ENCODE results near the gene DTX1. TPM values are rescaled to one million over a fixed set of nuclear protein-coding genes. Genes with fewer than 3 reads are reported as not detected.

Gene DTX1
- total RNA-seq, 1 donor from 2014 or later, result 0.16 TPM

DNA sequence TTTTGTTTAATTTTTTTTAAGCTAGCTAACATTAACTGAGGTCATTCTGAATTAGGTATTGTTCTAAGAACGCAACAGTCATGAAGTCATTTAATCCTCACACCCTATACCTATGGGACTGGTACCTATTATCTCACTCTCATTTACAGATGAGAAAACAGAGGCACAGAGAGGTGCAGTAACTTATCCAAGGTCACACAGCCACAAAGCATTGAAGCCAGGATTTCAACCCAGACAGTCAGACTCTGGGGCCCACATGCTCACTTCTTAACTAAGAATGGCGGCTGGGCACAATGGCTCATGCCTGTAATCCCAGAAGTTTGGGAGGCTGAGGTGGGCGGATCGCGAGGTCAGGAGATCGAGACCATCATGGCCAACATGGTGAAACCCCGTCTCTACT lies 15.0 kb upstream of the DTX1 start:
- no peak overlapping the region for H3K27ac Mint-ChIP-seq
- no peaks in the 10 kb centered on the region for H3K4me1 Mint-ChIP-seq (ENCODE audit: low read depth)
- H3K4me3 Mint-ChIP-seq (ENCODE audit: low read depth), result no peak overlapping the region
- peaks cover 7% of the 10 kb centered on the region for H3K27me3 Mint-ChIP-seq (ENCODE audit: low read depth)
- DNase-seq (ENCODE audit: low spot score), result no peak
- no peaks in the 10 kb centered on the region for H3K9me3 Mint-ChIP-seq
- intact Hi-C loops (cut with micrococcal nuclease), result no loop called here
- H3K36me3 Mint-ChIP-seq (ENCODE audit: low read depth), result no peaks in the 10 kb centered on the region

DNA sequence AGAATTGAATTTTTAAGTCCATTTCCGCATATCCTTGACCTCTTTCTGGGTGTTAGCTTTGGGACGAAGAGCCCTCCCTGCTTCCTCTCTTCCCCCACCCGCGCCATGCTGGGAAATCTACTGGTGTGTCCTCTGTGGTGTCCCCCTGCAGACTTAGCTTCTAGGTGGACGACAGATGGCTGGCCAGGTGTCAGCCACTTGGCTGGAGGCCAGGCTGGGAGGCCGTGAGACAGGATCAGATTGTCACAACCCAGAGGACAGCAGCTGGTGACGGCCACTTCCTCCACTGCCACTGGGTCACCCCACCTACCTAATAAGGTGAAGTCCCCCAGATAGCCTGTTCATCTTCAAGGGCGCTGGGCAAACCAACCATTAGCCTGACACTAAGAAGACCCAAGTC lies 13.3 kb upstream of the DTX1 start:
- no peak overlapping the region for H3K4me3 Mint-ChIP-seq (ENCODE audit: low read depth)
- DNase-seq (ENCODE audit: low spot score), result no peak
- no peak overlapping the region for H3K27ac Mint-ChIP-seq
- H3K36me3 Mint-ChIP-seq (ENCODE audit: low read depth), result no peaks in the 10 kb centered on the region
- no peaks in the 10 kb centered on the region for H3K4me1 Mint-ChIP-seq (ENCODE audit: low read depth)
- no peaks in the 10 kb centered on the region for H3K9me3 Mint-ChIP-seq
- peaks cover 10% of the 10 kb centered on the region for H3K27me3 Mint-ChIP-seq (ENCODE audit: low read depth)
- intact Hi-C loops (cut with micrococcal nuclease), result no loop called here

DNA sequence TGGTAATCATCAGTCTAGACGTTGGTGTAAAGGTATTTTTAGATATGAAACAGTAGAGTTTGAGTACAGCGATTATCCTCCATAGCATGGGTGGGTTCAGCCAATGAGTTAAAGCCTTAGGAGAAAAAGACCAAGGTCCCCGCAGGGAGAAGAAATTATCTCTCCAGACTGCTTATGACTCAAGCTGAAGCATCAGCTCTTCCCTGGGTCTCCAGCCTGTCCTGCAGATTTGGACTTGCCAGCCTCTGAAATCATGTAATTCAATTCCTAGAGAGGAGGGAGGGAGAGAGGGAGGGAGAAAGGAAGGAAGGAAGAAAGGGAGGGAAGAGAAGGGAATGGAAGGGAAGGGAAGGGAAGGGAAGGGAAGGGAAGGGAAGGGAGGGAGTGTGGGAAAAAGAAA lies 12.0 kb upstream of the DTX1 start:
- Mint-ChIP-seq H3K9me3 (no peaks in the 10 kb centered on the region), H3K27me3 (ENCODE audit: low read depth) (peaks cover 10% of the 10 kb centered on the region), H3K4me3 (ENCODE audit: low read depth) (no peak overlapping the region), H3K36me3 (ENCODE audit: low read depth) (no peaks in the 10 kb centered on the region), H3K27ac (no peak overlapping the region), H3K4me1 (ENCODE audit: low read depth) (no peaks in the 10 kb centered on the region)
- no peak for DNase-seq (ENCODE audit: low spot score)
- intact Hi-C loops (cut with micrococcal nuclease), result no loop called here

DNA sequence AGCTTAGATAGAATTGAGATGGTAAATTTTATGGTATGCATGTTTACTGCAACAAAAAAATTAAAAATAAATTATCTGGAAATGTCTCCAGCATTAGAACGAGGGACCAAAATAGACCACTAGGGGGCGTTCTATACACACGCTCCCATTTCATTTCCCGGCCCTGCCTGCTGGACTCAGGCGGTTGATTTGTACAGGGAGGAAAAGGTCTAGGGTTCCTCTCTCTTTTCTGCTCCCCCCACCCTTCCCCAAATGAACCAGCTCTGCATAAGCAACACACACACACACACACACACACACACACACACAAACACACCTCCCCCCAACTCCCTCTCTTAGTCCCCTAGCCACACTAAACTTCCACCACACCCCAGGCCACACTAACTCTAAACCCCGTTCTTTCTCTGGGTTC lies 7.8 kb upstream of the DTX1 start:
- no peaks in the 10 kb centered on the region for H3K4me1 Mint-ChIP-seq (ENCODE audit: low read depth)
- peaks cover 14% of the 10 kb centered on the region for H3K27me3 Mint-ChIP-seq (ENCODE audit: low read depth)
- H3K9me3 Mint-ChIP-seq, result no peaks in the 10 kb centered on the region
- no peak overlapping the region for H3K4me3 Mint-ChIP-seq (ENCODE audit: low read depth)
- peak; percentile 24 for DNase-seq (ENCODE audit: low spot score)
- no peaks in the 10 kb centered on the region for H3K36me3 Mint-ChIP-seq (ENCODE audit: low read depth)
- intact Hi-C loops (cut with micrococcal nuclease), result loop anchor here (1.0 to 2.0 kb wide), 3 partner anchors 50 to 126 kb away; no protein-coding TSS in a partner anchor
- no peak overlapping the region for H3K27ac Mint-ChIP-seq

DNA sequence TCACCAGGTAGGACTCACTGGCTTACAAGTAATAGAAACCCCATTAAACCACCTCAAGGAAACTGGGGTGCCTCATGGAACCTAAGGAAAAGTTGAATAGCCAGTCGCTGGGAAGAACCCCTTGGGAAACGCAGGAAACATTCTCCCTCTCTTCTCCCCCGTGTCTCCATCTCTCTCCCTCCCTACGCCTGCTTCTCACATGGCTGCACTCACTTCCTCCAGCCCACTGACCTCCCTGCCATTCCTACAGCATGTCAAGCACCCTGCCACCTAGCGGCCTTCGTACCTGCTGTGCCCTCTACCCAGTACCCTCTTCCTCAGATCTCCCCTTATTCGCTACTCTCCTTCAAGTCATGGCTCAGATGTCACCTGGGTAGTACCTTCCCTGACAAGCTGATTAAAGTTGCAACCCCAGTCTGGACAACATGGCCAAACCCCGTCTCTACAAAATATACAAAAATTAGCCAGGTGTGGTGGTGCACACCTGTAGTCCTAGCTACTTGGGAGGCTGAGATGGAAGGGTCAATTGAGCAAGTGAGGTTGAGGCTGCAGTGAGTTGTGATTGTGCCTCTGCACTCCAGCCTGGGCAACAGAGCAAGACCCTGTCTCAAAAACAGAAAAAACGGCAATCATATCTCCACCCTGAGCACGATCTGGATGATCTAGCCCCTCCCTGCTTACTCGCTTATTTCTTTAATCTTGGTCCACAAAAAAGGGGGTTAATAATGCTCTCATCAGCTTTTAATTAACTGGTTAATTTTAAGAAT lies 6.4 kb upstream of the DTX1 start:
- Mint-ChIP-seq H3K27ac (no peak overlapping the region), H3K4me3 (ENCODE audit: low read depth) (no peak overlapping the region), H3K27me3 (ENCODE audit: low read depth) (peaks cover 18% of the 10 kb centered on the region), H3K36me3 (ENCODE audit: low read depth) (no peaks in the 10 kb centered on the region), H3K4me1 (ENCODE audit: low read depth) (no peaks in the 10 kb centered on the region), H3K9me3 (no peaks in the 10 kb centered on the region)
- intact Hi-C loops (cut with micrococcal nuclease), result loop anchor here (2.0 kb wide), 2 partner anchors 49 to 103 kb away; no protein-coding TSS in a partner anchor
- DNase-seq (ENCODE audit: low spot score), result no peak

DNA sequence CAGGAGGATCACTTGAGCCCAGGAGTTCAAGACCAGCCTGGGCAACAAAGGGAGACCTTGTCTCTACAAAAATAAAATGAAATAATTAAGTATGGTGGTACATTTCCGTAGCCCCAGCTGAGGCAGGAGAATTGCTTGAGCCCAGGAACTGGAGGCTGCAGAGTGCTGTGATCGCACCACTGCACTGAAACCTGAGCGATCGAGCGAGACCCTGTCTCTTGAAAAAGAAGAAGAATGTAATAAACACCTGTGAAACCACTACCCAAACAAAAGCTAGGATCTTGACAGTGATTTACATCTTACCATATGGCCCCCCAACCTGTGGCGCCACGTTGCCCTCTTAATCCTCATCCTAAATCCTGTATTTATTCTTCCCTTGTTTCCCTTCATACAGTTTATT lies 5.7 kb upstream of the DTX1 start:
- DNase-seq (ENCODE audit: low spot score), result no peak
- H3K27ac Mint-ChIP-seq, result no peak overlapping the region
- no peaks in the 10 kb centered on the region for H3K9me3 Mint-ChIP-seq
- no peak overlapping the region for H3K4me3 Mint-ChIP-seq (ENCODE audit: low read depth)
- no peaks in the 10 kb centered on the region for H3K4me1 Mint-ChIP-seq (ENCODE audit: low read depth)
- H3K27me3 Mint-ChIP-seq (ENCODE audit: low read depth), result peaks cover 20% of the 10 kb centered on the region
- intact Hi-C loops (cut with micrococcal nuclease), result no loop called here
- no peaks in the 10 kb centered on the region for H3K36me3 Mint-ChIP-seq (ENCODE audit: low read depth)

DNA sequence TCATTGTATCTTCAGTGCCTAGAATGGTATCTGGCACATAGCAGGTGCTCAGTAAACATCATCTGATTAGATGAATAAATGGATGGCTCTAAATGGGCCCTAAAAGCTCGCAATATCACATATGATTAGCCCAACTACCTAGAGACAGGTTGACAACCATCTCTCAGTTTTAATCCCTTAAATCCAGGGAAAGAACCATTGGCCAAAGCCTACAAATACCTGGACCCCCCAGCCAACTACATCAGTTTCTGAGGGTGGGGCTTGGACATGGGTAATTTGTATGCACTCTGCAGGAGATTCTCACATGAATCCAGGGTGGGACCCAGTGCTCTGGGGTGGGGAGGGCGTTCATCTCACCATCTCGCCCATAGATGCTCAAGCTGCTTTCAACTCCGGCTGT lies 4.8 kb upstream of the DTX1 start:
- H3K27ac Mint-ChIP-seq, result no peak overlapping the region
- intact Hi-C loops (cut with micrococcal nuclease), result no loop called here

DNA sequence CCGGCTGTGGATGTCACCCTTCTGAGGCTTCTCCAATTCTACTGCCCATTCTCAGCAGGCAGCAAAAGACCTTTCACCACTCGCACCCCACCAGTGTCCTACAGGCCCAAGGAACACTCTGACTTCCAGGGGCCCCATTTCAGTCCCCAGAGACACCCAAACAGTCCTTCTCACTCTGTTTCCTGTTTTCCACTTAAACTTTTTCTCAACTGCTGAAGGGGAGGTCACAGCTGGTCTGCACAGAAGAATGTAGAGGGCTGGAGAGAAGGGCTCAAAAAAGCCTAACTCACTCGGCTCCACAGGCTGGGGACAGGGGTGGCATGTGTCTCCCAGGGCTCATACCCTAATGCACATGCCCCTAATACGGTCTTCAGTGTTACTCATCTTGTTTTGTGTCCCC lies 4.2 kb upstream of the DTX1 start:
- no peak for DNase-seq (ENCODE audit: low spot score)
- no peak overlapping the region for H3K4me3 Mint-ChIP-seq (ENCODE audit: low read depth)
- intact Hi-C loops (cut with micrococcal nuclease), result no loop called here
- no peaks in the 10 kb centered on the region for H3K9me3 Mint-ChIP-seq
- H3K4me1 Mint-ChIP-seq (ENCODE audit: low read depth), result no peaks in the 10 kb centered on the region
- no peak overlapping the region for H3K27ac Mint-ChIP-seq
- peaks cover 27% of the 10 kb centered on the region for H3K27me3 Mint-ChIP-seq (ENCODE audit: low read depth)
- no peaks in the 10 kb centered on the region for H3K36me3 Mint-ChIP-seq (ENCODE audit: low read depth)

More for the DNA sequence above, 4.8 kb upstream of the DTX1 start:
- H3K9me3 Mint-ChIP-seq, result no peaks in the 10 kb centered on the region
- peaks cover 27% of the 10 kb centered on the region for H3K27me3 Mint-ChIP-seq (ENCODE audit: low read depth)
- DNase-seq (ENCODE audit: low spot score), result no peak
- H3K4me3 Mint-ChIP-seq (ENCODE audit: low read depth), result no peak overlapping the region
- no peaks in the 10 kb centered on the region for H3K36me3 Mint-ChIP-seq (ENCODE audit: low read depth)
- no peaks in the 10 kb centered on the region for H3K4me1 Mint-ChIP-seq (ENCODE audit: low read depth)

DNA sequence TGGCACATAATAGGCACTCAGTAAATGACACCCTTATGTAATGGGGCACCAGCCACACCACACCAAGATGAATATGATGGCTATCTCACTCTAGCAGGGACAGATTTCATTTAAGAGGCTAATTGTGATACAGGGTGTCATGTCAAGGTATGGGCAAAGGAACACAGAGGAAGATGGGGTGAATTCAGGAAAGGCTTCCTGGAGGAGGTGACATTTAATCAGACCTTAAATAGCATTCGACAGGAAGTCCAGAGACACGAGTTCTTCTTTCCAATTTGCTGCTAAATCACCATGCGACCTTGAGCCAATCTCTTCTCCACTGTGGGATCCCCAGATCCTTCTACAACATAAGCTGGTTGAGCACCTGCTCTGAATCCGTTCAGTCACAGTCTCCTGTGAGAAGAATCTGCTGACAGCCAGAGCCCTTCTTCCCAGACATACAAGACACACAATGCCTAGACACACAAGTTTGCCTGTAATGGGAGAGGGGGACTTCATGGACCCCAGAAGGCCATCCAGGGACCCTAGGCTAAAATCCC lies 1.5 kb upstream of the DTX1 start:
- no peaks in the 10 kb centered on the region for H3K4me1 Mint-ChIP-seq (ENCODE audit: low read depth)
- intact Hi-C loops (cut with micrococcal nuclease), result no loop called here
- H3K27me3 Mint-ChIP-seq (ENCODE audit: low read depth), result peaks cover 26% of the 10 kb centered on the region
- H3K27ac Mint-ChIP-seq, result no peak overlapping the region
- no peaks in the 10 kb centered on the region for H3K9me3 Mint-ChIP-seq
- DNase-seq (ENCODE audit: low spot score), result no peak
- no peaks in the 10 kb centered on the region for H3K36me3 Mint-ChIP-seq (ENCODE audit: low read depth)
- H3K4me3 Mint-ChIP-seq (ENCODE audit: low read depth), result no peak overlapping the region

DNA sequence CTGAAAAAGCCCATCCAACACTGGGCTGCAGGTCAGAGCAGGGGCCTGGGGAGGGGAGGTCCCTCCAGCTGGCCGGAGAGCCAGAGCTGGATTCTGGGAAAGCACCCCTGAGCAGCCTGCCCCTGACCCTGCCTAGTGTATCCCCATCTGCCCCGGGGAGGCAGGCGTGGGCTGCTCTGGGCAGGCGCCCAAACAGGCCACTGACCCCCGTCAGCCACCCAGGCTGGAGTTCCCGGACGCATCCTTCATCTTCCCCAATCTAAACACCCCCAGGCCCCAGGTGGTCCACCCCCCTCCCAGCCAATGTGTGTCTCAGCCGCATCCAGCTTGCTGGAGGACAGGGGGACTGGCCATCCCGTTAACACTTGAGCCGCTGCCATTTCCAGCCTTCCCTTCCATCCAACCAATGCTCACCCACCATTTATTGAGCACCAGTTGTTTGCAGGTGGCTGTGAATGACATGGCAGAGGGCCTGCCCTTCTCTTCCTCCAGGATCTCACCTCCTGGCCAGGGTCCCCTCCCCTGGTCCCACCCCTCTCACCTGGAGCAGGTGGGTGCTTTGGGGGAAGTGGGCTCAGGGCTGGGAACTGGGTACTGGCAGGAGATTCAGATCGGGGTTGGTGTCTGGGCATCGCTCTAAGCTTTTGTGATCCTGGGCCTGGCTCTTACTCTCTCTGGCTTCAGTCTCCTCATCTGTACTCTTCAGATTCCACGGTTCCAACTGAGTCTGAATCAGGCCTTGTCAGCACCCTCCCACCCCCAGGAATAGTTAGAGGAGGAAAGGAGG lies 743 bp upstream of the DTX1 start:
- Mint-ChIP-seq H3K36me3 (ENCODE audit: low read depth) (no peaks in the 10 kb centered on the region), H3K4me3 (ENCODE audit: low read depth) (no peak overlapping the region), H3K27me3 (ENCODE audit: low read depth) (peaks cover 24% of the 10 kb centered on the region), H3K4me1 (ENCODE audit: low read depth) (no peaks in the 10 kb centered on the region), H3K27ac (no peak overlapping the region), H3K9me3 (no peaks in the 10 kb centered on the region)
- intact Hi-C loops (cut with micrococcal nuclease), result no loop called here
- DNase-seq (ENCODE audit: low spot score), result no peak

DNA sequence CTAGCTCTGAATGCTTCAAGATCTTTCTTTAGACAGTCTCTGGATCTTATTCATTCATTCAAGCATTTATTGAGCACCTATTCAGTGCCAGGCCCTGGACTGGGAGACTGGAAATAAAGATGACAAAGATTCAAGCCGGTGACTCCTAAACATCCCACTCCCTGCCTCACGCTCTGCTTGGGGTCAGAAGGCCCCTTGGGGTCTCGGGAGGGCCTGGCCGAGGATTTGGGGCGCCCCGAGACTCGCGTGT lies 224 bp upstream of the DTX1 start:
- Mint-ChIP-seq H3K4me3 (ENCODE audit: low read depth) (no peak overlapping the region), H3K27me3 (ENCODE audit: low read depth) (peaks cover 24% of the 10 kb centered on the region), H3K4me1 (ENCODE audit: low read depth) (no peaks in the 10 kb centered on the region), H3K27ac (no peak overlapping the region), H3K9me3 (no peaks in the 10 kb centered on the region), H3K36me3 (ENCODE audit: low read depth) (no peaks in the 10 kb centered on the region)
- intact Hi-C loops (cut with micrococcal nuclease), result no loop called here
- DNase-seq (ENCODE audit: low spot score), result no peak

DNA sequence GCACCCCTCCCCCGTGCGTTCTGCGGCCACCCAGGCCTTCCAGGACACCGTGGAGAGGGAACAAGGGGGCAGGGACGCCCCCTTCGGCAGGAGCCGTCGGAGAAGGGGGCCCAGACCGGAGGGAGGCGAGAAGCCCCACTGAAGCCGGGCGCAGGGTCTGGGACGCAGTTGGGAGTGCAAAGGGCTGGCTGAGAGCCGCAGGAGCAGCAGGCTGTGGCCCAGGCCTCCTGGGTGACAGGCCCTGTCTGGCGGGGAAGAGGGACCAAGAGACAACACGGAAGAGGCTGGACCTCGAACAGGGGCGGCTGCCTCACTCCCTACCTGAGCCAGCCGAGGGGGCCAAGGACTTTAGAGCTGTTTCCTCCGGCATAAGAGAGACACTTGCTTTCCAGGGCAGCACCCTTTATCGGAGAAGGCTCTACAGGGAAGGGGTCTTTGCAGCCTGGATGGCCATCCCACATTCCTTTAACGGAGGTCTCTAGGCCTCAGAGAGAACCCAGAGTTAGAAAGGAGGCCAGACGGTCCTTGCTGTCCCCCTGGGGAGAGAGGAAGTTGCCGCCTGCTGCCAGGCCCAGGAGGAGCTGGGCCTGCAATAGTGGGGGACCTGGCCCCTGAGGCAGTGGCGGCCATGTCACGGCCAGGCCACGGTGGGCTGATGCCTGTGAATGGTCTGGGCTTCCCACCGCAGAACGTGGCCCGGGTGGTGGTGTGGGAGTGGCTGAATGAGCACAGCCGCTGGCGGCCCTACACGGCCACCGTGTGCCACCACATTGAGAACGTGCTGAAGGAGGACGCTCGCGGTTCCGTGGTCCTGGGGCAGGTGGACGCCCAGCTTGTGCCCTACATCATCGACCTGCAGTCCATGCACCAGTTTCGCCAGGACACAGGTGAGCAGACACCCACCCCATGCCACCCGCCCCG lies 1.3 kb downstream of the DTX1 start:
- Mint-ChIP-seq H3K27ac (no peak overlapping the region), H3K36me3 (ENCODE audit: low read depth) (no peaks in the 10 kb centered on the region), H3K4me1 (ENCODE audit: low read depth) (no peaks in the 10 kb centered on the region), H3K9me3 (no peaks in the 10 kb centered on the region), H3K27me3 (ENCODE audit: low read depth) (peaks cover 24% of the 10 kb centered on the region), H3K4me3 (ENCODE audit: low read depth) (no peak overlapping the region)
- DNase-seq (ENCODE audit: low spot score), result no peak
- intact Hi-C loops (cut with micrococcal nuclease), result no loop called here

All from activated T-helper 2 cell treated with anti-CD3 and anti-CD28 coated beads, Interferon-gamma antibody, Interleukin-2, Interleukin-4, amounts not matched to agents 10 μg/mL and 5 μg/mL and 100 μg/mL, durations not matched to agents 14 hours and 24 hours and 36 hours (primary cell).